ENCODE data around the gene HMGN2. TPM values are rescaled to one million over a fixed set of nuclear protein-coding genes. Genes with fewer than 3 reads are reported as not detected.
"Not testable (repeated sequence)": the region's sequence is repeated elsewhere in the genome, so short reads cannot be mapped to it uniquely, and the experiment has no call there.

The HMGN2 gene
- total RNA-seq, 1 donor: 249 TPM

GRCh38 chr1:26500488-26501175, 28.4 kb downstream of the HMGN2 start:
- H3K9me3 ChIP-seq (ENCODE audit: low read depth, low read length): no peaks in the 10 kb centered on the region
- H3K27me3 ChIP-seq (ENCODE audit: insufficient read depth, low read length): no peaks in the 10 kb centered on the region
- H3K4me3 ChIP-seq (ENCODE audit: low read length): peak overlapping the region; percentile 88
- peaks cover 21% of the 10 kb centered on the region for H3K4me1 ChIP-seq (ENCODE audit: insufficient read depth, low read length)

GRCh38 chr1:26510711-26511110, 38.5 kb downstream of the HMGN2 start:
- not testable (repeated sequence) for H3K27me3 ChIP-seq (ENCODE audit: insufficient read depth, low read length); H3K4me1 ChIP-seq (ENCODE audit: insufficient read depth, low read length); H3K9me3 ChIP-seq (ENCODE audit: low read depth, low read length); H3K4me3 ChIP-seq (ENCODE audit: low read length)

- not testable (repeated sequence) for H3K4me1 ChIP-seq (ENCODE audit: insufficient read depth, low read length); H3K9me3 ChIP-seq (ENCODE audit: low read depth, low read length); H3K4me3 ChIP-seq (ENCODE audit: low read length)
Measured at GRCh38 chr1:26515836-26516235, 43.6 kb downstream of the HMGN2 start.

GRCh38 chr1:26516987-26517765, 44.9 kb downstream of the HMGN2 start:
- Histone ChIP-seq H3K27me3 (ENCODE audit: insufficient read depth, low read length) (no peaks in the 10 kb centered on the region), H3K9me3 (ENCODE audit: low read depth, low read length) (no peaks in the 10 kb centered on the region), H3K4me1 (ENCODE audit: insufficient read depth, low read length) (no peaks in the 10 kb centered on the region), H3K4me3 (ENCODE audit: low read length) (no peak overlapping the region)

More at GRCh38 chr1:26515836-26516235, 43.6 kb downstream of the HMGN2 start:
- not testable (repeated sequence) for H3K27me3 ChIP-seq (ENCODE audit: insufficient read depth, low read length)

GRCh38 chr1:26517766-26518049, 45.5 kb downstream of the HMGN2 start:
- Histone ChIP-seq H3K4me3 (ENCODE audit: low read length) (no peak overlapping the region), H3K4me1 (ENCODE audit: insufficient read depth, low read length) (no peaks in the 10 kb centered on the region), H3K27me3 (ENCODE audit: insufficient read depth, low read length) (no peaks in the 10 kb centered on the region), H3K9me3 (ENCODE audit: low read depth, low read length) (no peaks in the 10 kb centered on the region)

GRCh38 chr1:26518355-26518754, 46.1 kb downstream of the HMGN2 start:
- Histone ChIP-seq H3K9me3 (ENCODE audit: low read depth, low read length) (no peaks in the 10 kb centered on the region), H3K4me3 (ENCODE audit: low read length) (no peak overlapping the region), H3K4me1 (ENCODE audit: insufficient read depth, low read length) (no peaks in the 10 kb centered on the region), H3K27me3 (ENCODE audit: insufficient read depth, low read length) (no peaks in the 10 kb centered on the region)

GRCh38 chr1:26520339-26520738, 48.1 kb downstream of the HMGN2 start:
- Histone ChIP-seq H3K9me3 (ENCODE audit: low read depth, low read length) (no peaks in the 10 kb centered on the region), H3K27me3 (ENCODE audit: insufficient read depth, low read length) (no peaks in the 10 kb centered on the region), H3K4me1 (ENCODE audit: insufficient read depth, low read length) (no peaks in the 10 kb centered on the region), H3K4me3 (ENCODE audit: low read length) (no peak overlapping the region)

- H3K4me3 ChIP-seq (ENCODE audit: low read length): no peak overlapping the region
- no peaks in the 10 kb centered on the region for H3K9me3 ChIP-seq (ENCODE audit: low read depth, low read length)
- H3K4me1 ChIP-seq (ENCODE audit: insufficient read depth, low read length): no peaks in the 10 kb centered on the region
- H3K27me3 ChIP-seq (ENCODE audit: insufficient read depth, low read length): no peaks in the 10 kb centered on the region
Measured at GRCh38 chr1:26521669-26522030, 49.4 kb downstream of the HMGN2 start.

- no peaks in the 10 kb centered on the region for H3K9me3 ChIP-seq (ENCODE audit: low read depth, low read length)
- no peaks in the 10 kb centered on the region for H3K27me3 ChIP-seq (ENCODE audit: insufficient read depth, low read length)
- no peaks in the 10 kb centered on the region for H3K4me1 ChIP-seq (ENCODE audit: insufficient read depth, low read length)
- H3K4me3 ChIP-seq (ENCODE audit: low read length): no peak overlapping the region
Measured at GRCh38 chr1:26522073-26522472, 49.8 kb downstream of the HMGN2 start.

- no peaks in the 10 kb centered on the region for H3K27me3 ChIP-seq (ENCODE audit: insufficient read depth, low read length)
- H3K4me1 ChIP-seq (ENCODE audit: insufficient read depth, low read length): peaks cover 2% of the 10 kb centered on the region
- H3K4me3 ChIP-seq (ENCODE audit: low read length): no peak overlapping the region
- no peaks in the 10 kb centered on the region for H3K9me3 ChIP-seq (ENCODE audit: low read depth, low read length)
Measured at GRCh38 chr1:26524181-26524580, 51.9 kb downstream of the HMGN2 start.

Other genes with a start within 250 kb of the HMGN2 start
- gene CEP85, start 238.2 kb upstream of the HMGN2 start, total RNA-seq: 12.9 TPM
- gene SH3BGRL3, start 192.4 kb upstream of the HMGN2 start, total RNA-seq: 59.2 TPM
- gene UBXN11, start 165.8 kb upstream of the HMGN2 start, total RNA-seq: 24.5 TPM
- gene CD52, start 154.5 kb upstream of the HMGN2 start, total RNA-seq: 428 TPM
- gene CRYBG2, start 118.3 kb upstream of the HMGN2 start, total RNA-seq: 0.10 TPM
- gene ZNF683, start 99.7 kb upstream of the HMGN2 start, total RNA-seq: 1.8 TPM
- not detected for gene LIN28A, start 61.6 kb upstream of the HMGN2 start, total RNA-seq
- gene DHDDS, start 40.1 kb upstream of the HMGN2 start, total RNA-seq: 17.2 TPM
- gene RPS6KA1, start 57.3 kb downstream of the HMGN2 start, total RNA-seq: 49.2 TPM
- gene ARID1A, start 223.6 kb downstream of the HMGN2 start, total RNA-seq: 55.4 TPM